Activated CD8-positive, alpha-beta memory T cell treated with anti-CD3 and anti-CD28 coated beads, Interleukin-2, amount 50 U/mL, for 1 hour (primary cell): ENCODE results near the gene NXPH3.
"Not testable (repeated sequence)": the region's sequence is repeated elsewhere in the genome, so short reads cannot be mapped to it uniquely, and the experiment has no call there.

Source experiments
- DNase-seq: peaks from one replicate; pipeline ENCODE4 v3.0.0-alpha.2; 2020; ENCODE audit errors: extremely low read depth

The NXPH3 gene

GRCh38 chr17:49554694-49555494, 20.8 kb upstream of the NXPH3 start:
- no peak for DNase-seq

GRCh38 chr17:49555495-49556222, 20.0 kb upstream of the NXPH3 start:
- DNase-seq = no peak

DNA sequence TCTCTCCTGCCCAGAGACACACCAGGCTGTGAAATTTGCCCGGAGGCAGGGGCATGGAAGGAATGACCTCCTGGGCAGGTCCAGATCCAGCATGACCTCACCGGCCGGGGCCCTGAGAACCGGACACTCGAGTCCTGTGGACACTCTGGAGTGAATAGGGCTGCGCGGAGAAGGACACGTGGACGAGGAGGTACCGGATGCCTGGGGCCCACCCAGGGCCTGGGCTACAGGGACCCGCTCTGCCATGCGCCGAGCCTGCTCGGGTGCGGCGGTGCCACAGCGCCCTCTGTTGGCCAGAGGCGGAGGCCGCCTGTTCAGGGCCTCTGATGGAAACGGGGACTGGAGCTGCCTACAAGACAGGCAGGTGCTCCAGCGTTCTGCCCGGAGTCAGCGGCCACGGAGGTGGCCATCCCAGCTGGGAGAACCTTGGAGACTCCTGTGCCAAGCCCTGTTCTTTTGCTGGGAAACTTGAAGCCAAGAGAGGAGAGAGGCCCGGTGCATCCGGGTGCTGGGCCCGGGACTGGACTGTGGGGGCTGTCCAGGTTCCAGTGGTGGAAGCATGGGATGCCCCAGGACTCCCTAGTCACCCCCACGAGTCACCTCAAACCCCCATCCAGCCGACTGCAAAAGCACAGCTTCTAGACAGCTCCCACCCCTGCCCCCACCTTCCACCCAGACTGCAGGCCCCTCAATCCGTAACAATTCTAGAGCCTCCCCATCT, 19.3 kb upstream of the NXPH3 start:
- no peak for DNase-seq

DNA sequence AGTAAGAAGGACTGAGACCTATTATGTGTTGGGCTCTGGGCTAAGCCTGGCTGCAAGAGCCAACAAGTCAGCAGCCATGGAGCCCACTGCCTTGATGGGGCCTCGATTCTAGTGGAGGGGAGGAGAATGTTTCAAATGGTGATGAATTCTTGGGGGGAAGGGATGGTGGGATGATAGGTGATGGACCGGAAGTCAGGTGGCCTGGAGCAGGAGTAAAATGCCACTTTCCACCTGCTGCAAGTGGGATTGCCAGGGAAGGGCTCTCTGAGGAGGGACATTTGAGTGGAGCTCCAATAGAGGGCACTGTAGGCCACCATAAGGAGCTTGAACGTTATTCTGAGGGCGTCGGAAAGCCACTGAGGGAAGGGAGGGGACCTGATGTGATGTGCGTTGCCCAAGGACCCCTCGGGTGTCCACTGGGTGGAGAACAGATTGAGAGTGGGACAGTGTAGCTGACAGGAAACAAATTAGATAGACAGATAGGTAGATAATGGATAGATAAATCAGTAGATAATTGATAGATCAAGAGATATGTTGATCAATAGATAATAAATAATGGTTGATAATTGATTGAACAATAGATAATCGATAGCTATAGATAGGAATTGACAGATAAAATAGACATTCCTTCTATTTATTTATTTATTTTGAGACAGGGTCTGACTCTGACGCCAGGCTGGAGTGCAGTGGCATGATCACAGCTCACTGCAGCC, 18.2 kb upstream of the NXPH3 start:
- no peak for DNase-seq

GRCh38 chr17:49564638-49565037, 11.0 kb upstream of the NXPH3 start:
- no peak for DNase-seq

DNA sequence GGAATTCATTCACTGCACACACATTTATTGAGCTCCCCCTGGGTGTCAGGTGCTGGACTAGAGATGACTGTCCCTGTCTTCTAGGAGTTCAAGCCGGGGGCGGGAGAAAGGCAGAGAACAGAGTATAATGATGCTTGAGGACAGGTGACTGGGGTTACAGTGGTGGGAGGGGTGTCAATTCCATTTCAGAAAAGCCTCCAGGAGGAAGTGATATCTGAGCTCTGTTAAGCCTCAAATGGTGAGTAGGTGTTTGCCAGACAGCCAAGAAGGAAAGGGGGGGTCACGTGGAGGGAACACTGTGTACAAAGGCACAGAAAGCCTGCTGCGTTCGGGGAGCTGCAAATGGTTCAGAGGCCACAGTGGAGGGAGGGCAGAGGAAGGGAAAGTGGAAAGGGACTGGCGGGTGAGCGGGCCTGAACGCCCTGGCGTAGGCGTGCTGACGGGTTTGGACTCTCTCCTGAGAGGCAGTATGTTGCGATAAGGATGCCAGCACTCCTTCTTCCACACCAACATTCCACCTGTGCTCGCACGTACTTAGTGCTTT, 9.7 kb upstream of the NXPH3 start:
- DNase-seq = no peak

GRCh38 chr17:49566668-49567071, 9.0 kb upstream of the NXPH3 start:
- no peak for DNase-seq

- no peak for DNase-seq
Measured at GRCh38 chr17:49567104-49567521, 8.6 kb upstream of the NXPH3 start.

DNA sequence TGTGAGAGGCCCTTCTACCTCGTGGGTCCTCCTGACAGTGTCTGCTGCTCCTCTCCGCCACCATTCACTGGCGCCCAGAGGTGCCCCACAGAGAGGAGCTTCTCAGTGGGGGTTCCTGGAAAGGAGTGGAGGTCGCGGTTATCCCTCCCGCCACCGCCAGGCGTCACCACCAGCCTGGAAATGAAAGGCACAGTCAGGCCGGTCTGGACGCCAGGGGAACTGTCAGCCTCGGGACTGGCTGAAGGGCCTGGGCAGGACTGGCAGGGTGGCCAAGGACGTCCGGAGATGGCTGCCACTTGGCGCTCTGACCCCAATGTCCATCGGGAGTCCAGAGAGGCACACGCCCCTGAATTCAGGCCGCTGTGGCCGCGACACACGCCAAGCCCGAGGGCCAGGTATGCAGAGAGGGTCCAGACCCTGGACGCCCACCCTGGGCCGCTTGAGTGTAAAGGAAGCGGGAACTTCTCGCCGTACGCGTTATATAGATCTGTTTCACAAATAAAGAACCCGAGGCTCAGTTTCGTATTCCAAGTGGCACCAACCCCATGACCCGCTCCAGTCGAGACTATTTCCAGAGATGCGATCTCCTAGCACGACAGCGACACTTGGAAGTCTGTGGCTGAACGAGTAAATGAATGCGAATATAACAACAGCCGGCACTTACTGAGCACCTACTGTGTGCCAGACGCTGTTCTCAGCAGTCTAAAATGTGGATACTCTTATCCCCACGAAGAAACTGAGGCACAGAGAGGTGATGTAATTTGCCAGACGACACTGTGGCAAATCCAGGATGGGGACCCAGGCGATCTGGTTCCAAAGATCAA, 7.6 kb upstream of the NXPH3 start:
- peak; percentile 20 for DNase-seq

DNA sequence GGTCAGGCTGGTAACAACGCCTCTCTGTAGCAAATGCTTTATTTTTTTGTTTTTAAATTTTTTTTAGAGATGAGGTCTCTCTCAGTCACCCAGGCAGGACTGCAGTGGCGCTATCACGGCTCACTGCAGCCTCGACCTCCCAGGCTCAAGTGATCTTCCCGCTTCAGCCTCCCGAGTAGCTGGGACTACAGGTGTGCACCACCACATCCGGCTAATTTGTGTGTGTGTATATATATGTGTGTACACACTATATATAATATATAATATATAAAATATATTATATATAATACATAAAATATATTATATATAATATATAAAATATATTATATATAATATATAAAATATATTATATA, 7.0 kb upstream of the NXPH3 start:
- not testable (repeated sequence) for DNase-seq

DNA sequence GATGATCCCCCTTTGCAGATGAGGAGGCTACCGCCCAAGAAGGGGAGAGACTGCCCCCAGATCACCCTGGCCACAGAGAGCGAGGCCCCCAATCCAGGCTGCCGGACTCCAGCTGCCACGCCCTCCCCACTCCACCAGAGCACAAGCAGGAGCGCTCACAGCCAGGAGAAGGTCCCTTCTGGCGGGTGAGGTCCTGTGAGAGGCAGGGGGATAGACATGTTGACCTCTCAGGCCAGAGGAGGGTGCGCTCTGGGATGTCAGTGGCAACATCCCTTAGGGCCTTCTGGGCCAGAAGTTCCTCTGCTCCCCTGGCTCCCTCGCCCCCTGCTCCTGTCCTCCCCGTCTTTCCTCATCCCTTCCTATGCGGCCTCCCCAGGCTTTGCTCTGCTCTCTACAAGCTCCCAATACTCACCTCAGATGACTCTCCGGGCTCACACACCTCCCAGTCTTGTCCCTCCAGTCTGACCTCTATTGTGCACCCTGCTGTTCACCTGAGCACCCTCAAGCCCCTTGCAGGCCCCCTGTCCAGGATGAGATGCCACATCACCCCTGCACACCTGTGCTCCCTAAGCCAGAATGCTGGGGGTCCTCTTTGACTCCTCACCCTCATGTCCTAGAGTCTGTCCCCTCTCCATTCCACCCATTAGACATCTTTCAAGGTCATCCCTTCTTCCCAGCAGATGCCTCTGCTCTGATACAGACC, 5.0 kb upstream of the NXPH3 start:
- no peak for DNase-seq

GRCh38 chr17:49571283-49571682, 4.4 kb upstream of the NXPH3 start:
- no peak for DNase-seq

- DNase-seq = no peak
Measured at GRCh38 chr17:49571764-49572163, 3.9 kb upstream of the NXPH3 start.

- no peak for DNase-seq
Measured at GRCh38 chr17:49572226-49572625, 3.4 kb upstream of the NXPH3 start.

DNA sequence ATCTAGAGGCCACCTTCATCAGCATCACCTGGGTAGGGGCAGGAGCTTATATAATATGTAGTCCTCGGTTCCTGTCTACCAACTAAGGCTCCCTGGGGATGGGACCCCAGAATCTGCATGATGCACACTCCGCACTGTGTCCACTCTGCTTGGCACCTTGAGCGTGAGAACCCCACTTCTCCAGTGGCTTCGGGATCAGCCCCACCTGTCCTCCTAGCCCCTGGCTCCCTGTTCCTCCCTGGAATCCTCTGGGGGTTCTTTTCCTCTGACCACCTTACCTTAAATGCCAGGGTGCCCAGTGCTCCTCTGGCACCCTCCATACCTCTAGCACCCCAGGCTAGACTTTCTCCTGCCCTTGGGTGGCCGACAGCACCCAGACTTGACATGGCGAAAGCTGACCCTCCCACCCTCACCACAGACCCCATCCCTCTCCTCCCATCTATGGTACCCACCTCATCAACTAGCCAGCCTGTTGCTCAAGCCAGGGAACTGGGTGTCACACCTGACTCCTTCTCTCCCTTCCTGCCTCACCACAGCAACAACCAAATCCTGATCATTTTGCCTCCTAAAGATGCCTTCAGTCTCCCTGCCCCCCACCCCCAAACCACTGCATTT, 2.8 kb upstream of the NXPH3 start:
- DNase-seq = no peak

- DNase-seq = no peak
Measured at GRCh38 chr17:49573510-49574322, 2.0 kb upstream of the NXPH3 start.

GRCh38 chr17:49574323-49574781, 1.3 kb upstream of the NXPH3 start:
- DNase-seq = no peak

DNA sequence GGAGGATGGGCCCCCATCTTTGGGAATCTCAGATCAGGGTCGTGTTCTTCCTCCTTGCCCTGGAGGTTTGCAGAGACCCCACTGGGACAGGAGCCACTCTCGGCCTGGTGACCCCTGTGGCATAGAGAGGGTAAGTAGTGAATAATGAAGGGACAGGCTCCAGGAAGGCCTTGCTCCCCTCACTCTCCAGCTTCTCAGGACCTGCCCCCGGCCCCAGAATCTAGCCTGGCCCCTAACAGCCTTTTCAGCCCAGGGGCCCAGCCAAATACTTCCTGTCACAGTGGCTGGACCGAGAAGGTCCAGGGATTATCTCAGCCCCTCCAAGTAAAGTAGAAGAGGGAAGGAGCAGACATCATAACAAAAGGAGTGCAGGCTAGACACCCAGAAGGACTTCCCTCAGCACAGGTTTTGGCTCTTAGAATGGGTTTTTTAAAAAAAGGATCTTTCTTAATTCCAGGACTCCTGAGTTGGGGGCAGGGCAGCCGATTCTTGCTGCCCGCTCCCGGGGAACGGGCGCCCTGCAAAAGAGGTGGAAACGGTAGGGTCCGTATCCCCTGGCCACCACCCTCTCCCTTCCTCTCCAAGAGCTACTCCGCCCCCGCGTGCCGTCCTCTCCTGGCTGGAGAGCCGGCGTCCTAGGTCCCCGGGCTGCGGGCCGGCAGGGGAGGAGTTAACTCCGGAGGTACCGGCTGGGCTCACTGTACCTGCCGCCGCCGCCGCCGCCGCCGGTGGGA, 559 bp upstream of the NXPH3 start:
- DNase-seq = no peak
